Stomach (tissue), 9 donors: Measurements from ENCODE around the gene RMND1. TPM values are rescaled to one million over a fixed set of nuclear protein-coding genes. Genes with fewer than 3 reads are reported as not detected.
A peak's percentile ranks its signal among the peaks of the same experiment; 100 is the strongest.

ENCODE experiments used
- DNase-seq, 2 donors: peaks; one replicate each; pipeline versions ENCODE4 v3.0.0 to v3.0.0-alpha.2; 2013 to 2019
- H3K27ac ChIP-seq, 5 donors: fragments of 200-600 bp in 4 of 5; sonication (generic) in 4 of 5; one replicate each; pipeline ENCODE4 v1.5.1; 2013 to 2019; ENCODE audit warnings: mild to moderate bottlenecking in 1 of 5, moderate library complexity in 1 of 5
- H3K27me3 ChIP-seq, 3 donors: fragments of 200-600 bp; sonication (generic); one replicate each; pipeline ENCODE4 v1.5.1; 2017 to 2019; ENCODE audit warnings: mixed run types in 1 of 3
- H3K36me3 ChIP-seq, 4 donors: fragments of 200-600 bp; sonication (generic); 1 replicate in 3 of 4; 2 replicates in 1 of 4; pipeline ENCODE4 v1.5.1; 2016 to 2019
- H3K4me1 ChIP-seq, 4 donors: fragments of 200-600 bp; sonication (generic); one replicate each; pipeline ENCODE4 v1.5.1; 2016 to 2019
- H3K4me3 ChIP-seq, 4 donors: fragments of 200-600 bp; sonication (generic) in 3 of 4; one replicate each; pipeline ENCODE4 v1.5.1; 2016 to 2019; ENCODE audit warnings: mild to moderate bottlenecking in 1 of 4
- H3K9me3 ChIP-seq, 4 donors: fragments of 200-600 bp; sonication (generic); one replicate each; pipeline ENCODE4 v1.5.1; 2016 to 2019
- EP300 ChIP-seq: sonication (generic); formaldehyde crosslinking; IDR thresholded peaks from one replicate; pipeline ENCODE4 v1.6.1; 2017; ENCODE audit warnings: antibody characterized with exemption
- POLR2A ChIP-seq, 4 donors: fragments of 450-650 bp; IDR thresholded peaks; one replicate each; pipeline ENCODE4 v1.6.1; 2016; ENCODE audit warnings: antibody characterized with exemption in 4 of 4, control low read depth in 2 of 4, mild to moderate bottlenecking in 1 of 4, moderate library complexity in 1 of 4
- POLR2AphosphoS5 ChIP-seq, 3 donors: sonication (generic); formaldehyde crosslinking; IDR thresholded peaks; one replicate each; pipeline ENCODE4 v1.6.1; 2016; ENCODE audit warnings: antibody characterized with exemption in 3 of 3
- WGBS, 5 donors: extraction: QIAGEN DNeasy Blood & Tissue Kit in 3 of 5; methylation state at CpG; one replicate each; pipeline versions ENCODE4 v1.1.5 to v1.1.7; 2013 to 2018; 5-methylcytosine and 5-hydroxymethylcytosine counted together
- intact Hi-C: fragments of 100-400 bp; cut with DNase I; formaldehyde crosslinking; loops from one replicate; pipeline ENCODE4 v1.15.1; 2023; ENCODE audit warnings: low total_unique reads
- polyA plus RNA-seq, 3 donors: library from polyadenylated mRNA; stranded (reverse); fragments of 200-250 nt; gene quantifications; one replicate each; pipeline ENCODE4 v1.2.3, GENCODE V29; 2013
- total RNA-seq, 5 donors: library from RNA; depleted of rRNA; stranded (reverse); fragments of >200 nt; gene quantifications; one replicate each; pipeline versions ENCODE4 v1.1.0 to v1.2.3, GENCODE V29; 2014 to 2016
- TF ChIP-seq, protein P1 (sequence below), 7 experiments: fragments of 450-650 bp in 4 of 7; fragments of 200-600 bp in 3 of 7; sonication (generic) in 3 of 7; IDR thresholded peaks; one replicate each; pipeline ENCODE4 v1.5.1; 2016 to 2019; ENCODE audit warnings: antibody characterized with exemption in 7 of 7, control low read depth in 2 of 7, mild to moderate bottlenecking in 1 of 7
- donor health status: healthy with polysubstance abuse.
- donor health status: Bipolar disorder and iron deficiency.
- donor health status: healthy.

Gene RMND1
- total and polyA plus RNA-seq, 8 donors, result 6.4 to 47.2 (median 16.4) TPM

DNA sequence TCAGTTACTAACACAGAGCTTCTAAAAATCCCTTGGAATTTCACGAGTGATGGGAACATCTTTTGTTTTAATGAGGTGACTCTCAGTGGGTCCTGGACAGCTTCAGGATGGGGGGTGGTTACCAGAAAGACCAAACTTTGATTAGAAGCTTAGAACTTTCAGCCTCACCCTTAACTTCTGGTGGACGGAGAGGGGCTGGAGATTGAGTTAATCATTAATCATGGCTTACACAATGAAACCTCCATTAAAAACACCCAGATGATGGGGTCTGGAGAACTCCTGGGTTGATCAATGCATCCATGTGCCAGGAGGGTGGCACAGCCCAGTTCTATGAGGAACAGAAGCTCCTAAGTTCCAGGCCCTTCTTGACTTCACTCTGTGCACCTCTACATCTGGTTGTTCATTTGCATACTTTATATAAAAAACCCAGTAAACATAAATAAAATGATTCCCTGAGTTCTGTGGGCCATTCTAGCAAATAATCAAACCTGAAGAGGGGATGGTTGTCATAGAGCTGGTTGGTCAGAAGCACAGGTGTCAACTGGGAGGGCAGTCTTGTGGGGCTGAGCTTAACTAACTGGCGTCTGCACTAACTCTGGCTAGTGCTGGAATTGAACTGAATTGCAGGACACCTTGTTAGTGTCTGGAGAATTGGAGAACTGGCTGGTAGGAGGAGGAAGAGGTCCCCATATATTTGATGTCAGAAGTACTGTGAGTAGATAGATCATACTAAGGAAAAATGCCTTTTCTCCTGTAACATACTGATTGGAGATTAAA, 10.3 kb downstream of the RMND1 start:
- Histone ChIP-seq H3K4me1 (peaks cover 11 to 55% (median 36%) of the 10 kb centered on the region in 4 donors), H3K27me3 (no peaks in the 10 kb centered on the region), H3K27ac (peak overlapping the region in 1 of 5 donors; percentile 3), H3K9me3 (no peaks in the 10 kb centered on the region), H3K36me3 (no peaks in the 10 kb centered on the region), H3K4me3 (no peak overlapping the region)
- 44 to 63% (median 46%) methylated on average over 3 of the region's 3 CpGs for WGBS, 5 donors
- intact Hi-C loops, result no loop called here
- TF ChIP-seq POLR2A (IDR thresholded peaks at IDR 0.05), result no peak
- no peak for DNase-seq

DNA sequence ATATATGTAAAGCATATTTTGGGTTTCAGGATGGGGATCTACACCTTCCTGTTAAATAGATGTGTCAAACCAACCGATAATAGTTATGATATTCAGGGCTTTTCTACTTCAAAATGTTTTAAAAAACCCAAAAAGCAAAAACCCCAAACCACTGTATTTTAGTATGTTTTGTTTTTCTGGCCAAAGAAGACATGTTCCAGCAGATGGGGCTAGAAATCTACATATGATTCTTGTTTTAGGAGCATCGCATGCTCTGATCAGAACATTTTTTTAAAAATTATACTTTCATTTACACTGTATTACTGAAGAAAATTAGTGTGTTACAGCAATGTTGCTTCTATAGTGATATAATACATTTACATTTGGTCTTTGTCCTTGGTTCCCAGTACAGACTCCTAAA, 11.0 kb downstream of the RMND1 start:
- TF ChIP-seq POLR2AphosphoS5 (IDR thresholded peaks at IDR 0.05), result no peak
- TF ChIP-seq, protein P1, sequence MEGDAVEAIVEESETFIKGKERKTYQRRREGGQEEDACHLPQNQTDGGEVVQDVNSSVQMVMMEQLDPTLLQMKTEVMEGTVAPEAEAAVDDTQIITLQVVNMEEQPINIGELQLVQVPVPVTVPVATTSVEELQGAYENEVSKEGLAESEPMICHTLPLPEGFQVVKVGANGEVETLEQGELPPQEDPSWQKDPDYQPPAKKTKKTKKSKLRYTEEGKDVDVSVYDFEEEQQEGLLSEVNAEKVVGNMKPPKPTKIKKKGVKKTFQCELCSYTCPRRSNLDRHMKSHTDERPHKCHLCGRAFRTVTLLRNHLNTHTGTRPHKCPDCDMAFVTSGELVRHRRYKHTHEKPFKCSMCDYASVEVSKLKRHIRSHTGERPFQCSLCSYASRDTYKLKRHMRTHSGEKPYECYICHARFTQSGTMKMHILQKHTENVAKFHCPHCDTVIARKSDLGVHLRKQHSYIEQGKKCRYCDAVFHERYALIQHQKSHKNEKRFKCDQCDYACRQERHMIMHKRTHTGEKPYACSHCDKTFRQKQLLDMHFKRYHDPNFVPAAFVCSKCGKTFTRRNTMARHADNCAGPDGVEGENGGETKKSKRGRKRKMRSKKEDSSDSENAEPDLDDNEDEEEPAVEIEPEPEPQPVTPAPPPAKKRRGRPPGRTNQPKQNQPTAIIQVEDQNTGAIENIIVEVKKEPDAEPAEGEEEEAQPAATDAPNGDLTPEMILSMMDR (IDR thresholded peaks at IDR 0.05), result peak in 2 of 7 experiments; percentile 10 to 22
- H3K4me3 ChIP-seq, result no peak overlapping the region
- H3K27me3 ChIP-seq, result no peaks in the 10 kb centered on the region
- H3K4me1 ChIP-seq, result peaks cover 5 to 48% (median 30%) of the 10 kb centered on the region in 4 donors
- no peaks in the 10 kb centered on the region for H3K9me3 ChIP-seq
- intact Hi-C loops, result no loop called here
- DNase-seq, result peak in 1 of 2 donors; percentile 54
- no peaks in the 10 kb centered on the region for H3K36me3 ChIP-seq
- peak overlapping the region in 1 of 5 donors; percentile 3 for H3K27ac ChIP-seq
- 59 to 75% (median 71%) methylated on average over 2 of the region's 2 CpGs for WGBS, 5 donors

- intact Hi-C loops, result no loop called here
- TF ChIP-seq EP300 (no peak), POLR2A (IDR thresholded peaks at IDR 0.05) (no peak), POLR2AphosphoS5 (IDR thresholded peaks at IDR 0.05) (no peak)
- TF ChIP-seq, protein P1 (IDR thresholded peaks at IDR 0.05), result no peak
- DNase-seq, result no peak
- Histone ChIP-seq H3K27me3 (no peaks in the 10 kb centered on the region), H3K27ac (no peak overlapping the region), H3K36me3 (peaks cover 0 to 3% (median 0%) of the 10 kb centered on the region in 4 donors), H3K9me3 (no peaks in the 10 kb centered on the region), H3K4me1 (peaks cover 4 to 44% (median 25%) of the 10 kb centered on the region in 4 donors), H3K4me3 (no peak overlapping the region)
- WGBS, 5 donors, result 19 to 41% (median 35%) methylated on average over 1 of the region's 1 CpG
These were observed 11.4 kb downstream of the RMND1 start for GRCh38 chr6:151440498-151440897.

DNA sequence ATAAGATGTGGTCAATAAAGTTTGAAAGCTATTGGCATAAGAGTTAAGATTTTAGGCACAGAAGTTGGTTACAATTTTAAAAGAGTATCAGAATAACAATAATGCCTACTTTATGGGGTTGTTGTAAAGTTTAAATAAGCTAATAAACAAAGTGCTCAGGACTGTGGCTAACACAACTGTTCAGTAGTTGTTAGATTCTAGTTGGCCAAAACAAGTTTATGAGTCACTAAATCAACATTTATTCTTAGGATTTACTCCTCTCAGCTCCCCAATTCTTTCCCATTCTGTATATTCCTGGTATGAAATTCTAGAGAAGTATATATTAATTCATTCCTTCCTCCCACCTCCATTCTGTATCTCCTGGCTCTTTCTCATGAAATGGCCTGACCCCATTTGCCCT, 14.5 kb downstream of the RMND1 start:
- TF ChIP-seq POLR2A (IDR thresholded peaks at IDR 0.05) (no peak), EP300 (no peak), POLR2AphosphoS5 (IDR thresholded peaks at IDR 0.05) (no peak)
- TF ChIP-seq, protein P1 (IDR thresholded peaks at IDR 0.05), result no peak
- intact Hi-C loops, result no loop called here
- Histone ChIP-seq H3K36me3 (peaks cover 0 to 13% (median 9%) of the 10 kb centered on the region in 4 donors), H3K27me3 (no peaks in the 10 kb centered on the region), H3K4me1 (peaks cover 0 to 33% (median 17%) of the 10 kb centered on the region in 4 donors), H3K4me3 (no peak overlapping the region), H3K9me3 (no peaks in the 10 kb centered on the region), H3K27ac (no peak overlapping the region)
- no peak for DNase-seq

GRCh38 chr6:151436802-151437201, 15.1 kb downstream of the RMND1 start:
- Histone ChIP-seq H3K4me3 (no peak overlapping the region), H3K27me3 (no peaks in the 10 kb centered on the region), H3K27ac (no peak overlapping the region), H3K36me3 (peaks cover 0 to 19% (median 15%) of the 10 kb centered on the region in 4 donors), H3K9me3 (no peaks in the 10 kb centered on the region), H3K4me1 (peaks cover 0 to 29% (median 17%) of the 10 kb centered on the region in 4 donors)
- intact Hi-C loops, result no loop called here
- no peak for TF ChIP-seq EP300
- TF ChIP-seq, protein P1 (IDR thresholded peaks at IDR 0.05), result no peak
- TF ChIP-seq POLR2A (IDR thresholded peaks at IDR 0.05), result no peak
- no peak for TF ChIP-seq POLR2AphosphoS5 (IDR thresholded peaks at IDR 0.05)
- no peak for DNase-seq
